ENCODE results near the gene PIM3.

DNA sequence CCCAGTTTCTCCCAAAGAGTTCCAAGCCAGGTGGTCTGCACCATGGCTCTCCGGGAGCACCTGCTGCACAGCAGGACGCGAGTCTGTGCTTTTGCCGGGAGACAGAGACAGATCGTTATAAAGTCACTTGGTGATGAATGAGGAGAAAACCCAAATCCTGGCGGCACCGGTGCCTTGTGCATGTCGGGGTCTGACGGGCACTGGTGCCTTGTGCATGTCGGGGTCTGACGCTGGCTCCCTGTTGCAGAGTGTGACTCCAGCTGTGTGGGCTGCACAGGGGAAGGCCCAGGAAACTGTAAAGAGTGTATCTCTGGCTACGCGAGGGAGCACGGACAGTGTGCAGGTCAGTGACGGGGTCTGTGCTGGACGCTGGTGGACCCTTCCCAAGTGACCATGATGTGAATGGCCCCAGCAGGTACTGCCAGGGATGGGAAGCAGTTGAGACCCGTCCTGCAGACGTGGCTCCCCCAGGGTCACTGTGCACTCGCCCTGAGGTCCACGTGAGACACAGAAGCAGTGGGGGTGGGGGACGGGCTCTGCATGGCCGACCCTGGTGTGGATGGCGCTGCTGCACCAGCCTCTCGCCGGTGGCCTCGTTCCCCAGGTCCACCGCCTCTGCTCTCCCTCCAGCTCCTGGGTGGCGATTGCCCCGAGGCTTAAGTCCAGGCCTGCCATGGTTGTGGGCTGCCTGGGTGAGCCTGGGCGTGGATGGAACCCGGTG is 36.3 kb upstream of the PIM3 start:
- TF ChIP-seq, protein P1, sequence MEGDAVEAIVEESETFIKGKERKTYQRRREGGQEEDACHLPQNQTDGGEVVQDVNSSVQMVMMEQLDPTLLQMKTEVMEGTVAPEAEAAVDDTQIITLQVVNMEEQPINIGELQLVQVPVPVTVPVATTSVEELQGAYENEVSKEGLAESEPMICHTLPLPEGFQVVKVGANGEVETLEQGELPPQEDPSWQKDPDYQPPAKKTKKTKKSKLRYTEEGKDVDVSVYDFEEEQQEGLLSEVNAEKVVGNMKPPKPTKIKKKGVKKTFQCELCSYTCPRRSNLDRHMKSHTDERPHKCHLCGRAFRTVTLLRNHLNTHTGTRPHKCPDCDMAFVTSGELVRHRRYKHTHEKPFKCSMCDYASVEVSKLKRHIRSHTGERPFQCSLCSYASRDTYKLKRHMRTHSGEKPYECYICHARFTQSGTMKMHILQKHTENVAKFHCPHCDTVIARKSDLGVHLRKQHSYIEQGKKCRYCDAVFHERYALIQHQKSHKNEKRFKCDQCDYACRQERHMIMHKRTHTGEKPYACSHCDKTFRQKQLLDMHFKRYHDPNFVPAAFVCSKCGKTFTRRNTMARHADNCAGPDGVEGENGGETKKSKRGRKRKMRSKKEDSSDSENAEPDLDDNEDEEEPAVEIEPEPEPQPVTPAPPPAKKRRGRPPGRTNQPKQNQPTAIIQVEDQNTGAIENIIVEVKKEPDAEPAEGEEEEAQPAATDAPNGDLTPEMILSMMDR (IDR thresholded peaks at IDR 0.05) = no peak
- no peak for TF ChIP-seq POLR2A (IDR thresholded peaks at IDR 0.05)

All from uterus (tissue), 2 donors.